GM19438 (cell line): ENCODE results near the gene CCDC91.

Experiments
- ATAC-seq: cut with Tn5 transposase; IDR thresholded peaks from one replicate; pipeline ENCODE4 v1.9.1; 2021; ENCODE audit warnings: low read depth; ENCODE audit not compliant: unreplicated experiment

The CCDC91 gene

DNA sequence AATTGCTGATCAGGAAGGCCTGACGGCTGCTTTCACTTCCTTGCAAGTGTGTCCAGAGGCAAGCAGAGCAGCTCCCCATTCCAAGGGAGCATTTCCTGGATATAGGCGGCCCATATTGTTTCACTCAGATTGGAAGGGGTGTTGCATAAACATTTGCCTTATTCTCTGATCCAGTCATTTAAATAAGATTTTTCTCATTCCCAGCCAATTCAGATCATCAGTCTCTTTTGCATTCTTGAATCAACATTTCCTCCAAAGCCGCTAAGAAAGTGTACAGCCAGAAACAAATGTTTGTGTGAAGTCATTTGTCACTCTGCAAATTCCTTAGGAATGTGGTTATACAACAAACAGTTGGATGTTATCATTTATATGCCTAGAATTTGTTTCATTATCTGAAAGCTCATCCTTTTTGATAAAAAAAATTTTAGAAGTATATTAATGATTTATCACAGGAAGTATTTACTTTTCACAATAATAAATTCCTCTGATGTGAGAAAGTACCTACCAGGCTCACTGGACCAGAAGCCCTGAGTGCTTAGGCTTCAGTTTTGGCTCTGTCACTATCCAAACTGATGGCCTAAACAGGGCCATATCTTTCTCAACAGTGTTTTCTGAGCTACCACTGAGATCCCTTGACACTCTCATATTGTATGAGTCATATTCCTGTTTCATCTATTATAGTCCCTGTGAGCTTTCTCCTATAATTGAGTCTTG lies 379.6 kb downstream of the CCDC91 start:
- ATAC-seq, result no peak

DNA sequence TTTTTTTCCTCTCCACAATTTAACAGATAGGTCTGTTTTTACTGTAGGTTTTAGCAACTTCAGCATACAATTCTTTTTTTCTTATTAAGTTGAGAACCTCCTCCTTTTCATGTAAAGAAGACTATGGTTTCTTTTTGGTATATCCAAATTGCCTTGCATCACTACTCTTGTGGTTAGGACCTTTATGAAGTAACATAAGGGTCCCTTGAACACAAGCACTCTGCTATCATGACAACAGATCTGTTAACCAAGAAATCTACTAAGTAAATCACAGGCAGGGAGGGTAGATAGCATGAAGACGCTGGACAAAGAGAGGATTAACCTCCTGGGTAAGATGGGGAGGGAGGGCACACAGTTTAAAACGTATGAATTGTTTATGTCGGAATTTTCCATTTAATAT lies 380.6 kb downstream of the CCDC91 start:
- ATAC-seq, result no peak

DNA sequence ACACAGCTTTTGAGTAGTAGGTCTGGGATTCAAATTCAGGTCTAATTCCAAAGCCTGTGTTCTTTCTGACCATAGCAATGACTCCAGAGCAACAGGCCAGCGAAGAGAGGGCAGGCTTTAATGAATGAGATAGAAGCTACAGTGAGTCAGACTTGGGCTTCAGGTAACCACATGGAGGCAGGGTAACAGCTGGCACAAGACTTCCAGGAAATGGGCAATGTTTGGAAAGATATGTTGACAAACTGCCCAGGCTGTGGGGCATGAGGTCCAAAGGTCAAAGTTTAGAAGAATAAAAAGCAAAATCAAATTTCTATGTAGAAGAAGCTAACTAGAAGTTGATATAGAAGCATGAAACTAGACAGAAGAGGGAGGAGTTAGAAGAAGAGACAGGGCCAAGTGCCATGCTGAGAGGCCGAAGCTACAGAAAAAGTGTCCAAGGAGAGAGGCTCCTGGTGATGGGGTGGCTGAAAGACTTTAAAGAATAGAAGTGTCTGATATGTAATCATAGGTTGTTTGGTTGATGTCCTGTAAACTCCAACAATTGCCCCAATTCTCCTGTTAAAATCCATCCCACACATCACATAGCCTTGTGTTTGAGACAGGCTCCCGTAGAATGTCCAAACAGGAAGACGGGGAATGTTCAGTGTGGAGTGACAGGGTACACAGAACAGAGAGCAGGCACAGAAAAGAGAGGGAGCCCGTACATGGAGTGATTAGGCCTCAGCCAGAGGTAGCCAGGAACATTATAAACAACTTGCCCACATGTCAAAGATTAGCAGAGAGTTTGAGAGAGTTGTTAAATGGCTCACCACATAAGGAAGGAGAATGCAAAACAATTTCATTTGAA lies 384.7 kb downstream of the CCDC91 start:
- no peak for ATAC-seq

DNA sequence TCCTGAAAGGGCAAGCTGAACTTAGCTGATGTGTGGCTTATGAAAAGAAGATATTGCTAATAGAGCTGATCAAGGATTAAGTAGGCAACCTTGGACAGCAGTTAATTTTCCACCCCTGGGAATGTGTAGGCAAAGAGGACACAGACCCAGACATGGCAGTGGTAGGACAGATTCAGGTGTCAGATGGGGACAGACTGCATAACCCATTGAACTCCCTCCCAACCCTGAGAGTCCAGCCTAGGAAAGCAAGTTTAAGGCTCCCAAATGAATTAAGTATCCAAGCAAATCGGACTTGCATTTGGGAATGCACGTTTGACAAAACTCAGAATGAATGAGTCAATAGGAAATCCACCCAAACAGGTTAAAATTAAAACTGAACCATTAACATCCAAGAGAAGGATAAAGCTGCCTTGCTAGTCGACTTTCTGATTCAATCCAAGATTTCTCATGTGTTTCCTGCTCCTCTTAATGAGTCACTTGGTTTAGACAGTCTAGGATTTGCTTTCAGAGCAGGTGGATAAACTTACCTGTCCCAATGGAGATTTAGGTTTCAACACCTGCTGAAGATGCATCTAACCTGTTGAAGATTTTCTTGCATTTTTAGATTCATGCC lies 385.4 kb downstream of the CCDC91 start:
- no peak for ATAC-seq

DNA sequence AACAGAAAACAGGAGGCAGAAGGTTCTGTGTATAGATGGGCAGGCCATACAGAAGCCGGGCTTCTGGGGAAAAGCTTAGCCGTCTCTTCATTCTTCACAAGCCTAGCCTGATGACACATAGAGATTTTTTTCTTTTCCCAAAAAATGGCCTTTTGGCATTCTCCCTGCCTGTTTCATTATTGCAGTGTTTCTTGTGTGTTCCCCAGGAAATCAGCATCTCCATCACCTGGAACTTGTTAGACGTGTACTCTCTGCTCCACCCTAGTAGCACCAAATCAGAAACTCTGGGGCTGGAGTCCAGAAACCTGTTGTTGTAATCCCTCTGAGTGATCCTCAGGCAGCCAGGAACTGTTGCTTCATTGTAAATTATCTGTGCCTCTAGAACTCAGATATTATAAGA lies 388.1 kb downstream of the CCDC91 start:
- ATAC-seq, result no peak

DNA sequence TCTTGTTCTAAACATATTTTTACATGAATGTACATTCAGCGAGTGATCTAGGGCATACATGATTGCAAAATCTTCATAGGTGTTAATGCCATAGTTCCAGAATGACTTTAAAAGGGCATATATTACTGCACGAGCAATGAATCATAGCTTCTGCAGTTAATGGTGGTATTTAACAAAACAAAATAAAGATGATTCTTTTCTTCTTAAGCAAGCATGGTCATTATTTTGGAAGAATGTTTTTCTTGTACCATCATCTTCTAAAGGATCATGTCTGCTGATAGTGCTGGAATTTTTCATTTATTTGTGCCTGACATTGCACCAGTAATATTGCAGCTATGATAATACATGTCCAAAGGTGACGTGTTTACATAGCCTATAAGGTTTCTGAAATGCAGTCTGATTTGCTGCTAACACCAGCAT lies 388.6 kb downstream of the CCDC91 start:
- ATAC-seq, result no peak

DNA sequence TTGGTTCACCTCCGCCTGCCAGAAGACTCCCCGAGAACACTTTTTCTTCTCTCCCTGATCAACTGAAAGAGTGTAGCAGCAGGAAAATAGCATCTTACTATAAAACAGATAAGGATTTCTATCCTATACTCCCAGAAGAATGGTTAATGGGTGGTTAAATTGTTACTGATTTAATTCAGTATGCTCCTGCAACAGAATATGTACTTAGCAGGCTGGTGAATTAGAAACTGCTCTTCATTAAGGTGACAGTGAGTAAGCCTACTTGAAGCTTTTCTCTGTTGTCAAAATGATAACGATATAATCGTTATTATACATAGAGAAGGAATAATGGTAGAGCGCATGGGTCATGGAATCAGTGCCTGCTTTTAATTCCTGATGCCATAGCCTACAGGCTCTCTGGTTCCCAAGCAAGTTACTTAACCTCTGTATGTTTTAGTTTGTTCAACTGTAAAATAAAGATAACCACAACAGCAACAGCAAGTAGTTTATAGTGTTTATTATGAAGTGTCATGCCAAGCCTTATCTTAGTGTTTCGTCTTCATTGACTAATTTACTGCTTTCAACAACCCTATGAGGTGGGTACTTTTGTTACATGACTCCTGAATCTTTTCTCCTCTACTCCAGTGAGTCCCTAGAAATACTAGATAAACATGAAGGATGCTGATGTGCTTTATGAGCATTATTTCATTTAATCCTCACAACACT lies 392.6 kb downstream of the CCDC91 start:
- ATAC-seq, result no peak

DNA sequence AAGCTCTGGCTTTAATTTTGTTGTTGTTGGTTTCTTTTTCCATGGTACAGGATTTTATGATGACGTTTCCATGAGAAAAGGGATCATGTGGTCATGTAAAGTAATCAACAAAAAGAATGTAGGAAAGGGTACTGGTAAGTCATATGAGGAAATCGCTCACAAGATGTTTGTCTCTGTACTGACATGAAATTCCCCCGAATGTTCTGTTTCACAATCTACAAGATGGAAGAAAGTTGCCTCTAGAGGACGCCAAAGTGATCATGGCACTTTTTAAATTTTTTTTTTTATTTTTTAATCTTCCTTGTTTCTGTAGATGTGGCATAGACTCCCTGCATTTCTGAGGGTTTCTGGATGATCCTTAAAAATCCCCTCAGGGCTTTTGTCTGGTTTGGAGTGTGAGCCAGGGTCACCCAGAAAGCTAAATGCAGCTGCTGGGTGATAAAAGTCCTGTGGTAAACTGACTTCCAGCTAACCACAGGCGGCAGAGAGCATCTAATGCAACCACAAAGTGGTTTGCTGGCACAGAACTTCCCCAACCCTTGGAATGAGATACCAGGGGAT lies 393.5 kb downstream of the CCDC91 start:
- no peak for ATAC-seq

DNA sequence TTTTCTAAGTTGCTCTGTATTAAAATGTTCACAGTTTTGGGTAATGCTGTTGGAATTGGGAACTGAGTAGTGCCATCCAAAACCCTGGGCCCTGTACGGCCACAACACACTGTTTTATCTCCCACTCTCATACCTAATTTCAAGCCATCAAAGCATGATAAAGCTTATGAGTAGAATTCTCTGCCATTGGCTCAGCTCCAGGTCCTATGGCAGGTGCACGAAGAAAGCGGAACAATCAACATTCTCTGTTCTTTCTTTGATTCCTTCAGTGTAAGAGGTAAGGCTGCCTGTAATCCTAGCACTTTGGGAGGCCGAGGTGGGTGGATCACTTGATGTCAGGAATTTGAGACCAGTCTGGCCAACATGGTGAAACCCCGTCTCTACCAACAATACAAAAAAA lies 394.9 kb downstream of the CCDC91 start:
- no peak for ATAC-seq

DNA sequence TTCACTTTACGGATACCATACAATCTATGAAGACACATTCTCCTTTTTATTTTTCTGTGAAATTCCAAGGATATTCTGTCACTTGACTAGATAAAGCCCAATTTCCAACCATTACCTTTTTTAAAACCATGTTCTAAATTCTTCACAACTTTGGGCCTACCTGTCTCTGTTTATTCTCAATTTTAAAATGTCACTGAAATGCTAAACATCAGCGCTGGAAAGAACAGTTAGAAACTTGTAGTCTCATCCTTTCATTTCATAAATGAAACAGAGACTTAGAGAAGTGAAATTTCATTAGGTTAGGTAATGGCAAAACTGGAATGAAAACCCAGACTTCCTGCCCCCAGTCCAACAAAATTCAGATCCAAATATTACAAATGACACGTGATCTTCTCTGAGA lies 396.2 kb downstream of the CCDC91 start:
- ATAC-seq, result no peak

DNA sequence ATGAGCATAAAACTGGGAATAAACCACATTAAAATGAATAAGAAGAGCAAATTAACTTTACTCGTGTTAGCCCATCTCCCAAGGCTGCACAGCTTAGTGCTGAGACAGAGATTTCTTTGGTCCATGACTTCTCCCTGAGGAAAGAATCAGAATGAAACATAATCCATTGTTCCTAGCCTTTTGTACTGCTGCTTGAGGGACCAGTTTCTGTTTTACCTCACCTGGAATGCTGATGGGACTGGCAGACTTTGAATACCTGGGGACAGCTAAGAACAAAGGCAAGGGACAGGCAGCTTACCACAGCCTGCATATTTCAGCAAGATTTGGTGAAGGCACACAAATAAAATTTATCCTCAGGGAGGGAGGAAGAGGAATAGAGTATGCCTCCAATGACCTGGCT lies 401.6 kb downstream of the CCDC91 start:
- no peak for ATAC-seq
